ENCODE measurements around the gene CLSTN2. TPM values are rescaled to one million over a fixed set of nuclear protein-coding genes. Genes with fewer than 3 reads are reported as not detected.

The CLSTN2 gene
- total and polyA plus RNA-seq, 2 of the 8 experiments (the other 6 are each of a cell fraction or from before 2014, with no cell fraction given), result 0.39 to 0.52 TPM

DNA sequence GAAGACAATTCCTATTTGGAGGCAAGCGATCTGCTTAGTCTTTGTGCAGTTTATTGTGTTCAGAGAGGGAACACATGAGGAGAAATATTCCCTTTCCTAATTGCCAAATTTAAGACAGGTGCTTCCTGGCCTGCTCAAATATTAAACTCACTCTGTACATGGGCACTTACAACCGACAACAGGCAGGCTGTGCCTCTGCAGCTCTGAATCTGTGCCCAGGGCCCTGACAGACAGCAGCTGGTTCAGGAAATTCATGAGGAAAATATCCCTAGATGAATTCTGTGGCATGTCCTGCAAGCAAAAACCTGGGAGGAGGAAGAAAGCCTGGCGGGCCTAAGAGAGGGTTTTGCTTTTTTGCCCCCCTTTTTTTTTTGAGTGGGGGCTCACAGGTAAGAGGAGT is 573.6 kb downstream of the CLSTN2 start (continued):
- TF ChIP-seq CHD1 (IDR thresholded peaks at IDR 0.05; ENCODE audit: low read depth, low read length), result no peak

Measured in H1 (cell line).